HL-60/S4 treated with retinoic acid at 250 ng/mL for 4 days and 3 days (cell line): Measurements from ENCODE around the gene STEAP4.

ENCODE experiments used
- in situ Hi-C: fragments of 300-500 bp; cut with MboI; formaldehyde crosslinking; loops from 2 replicates; pipeline ENCODE4 v1.7.0; 2022; ENCODE audit warnings: low sequenced_read_pairs

Gene STEAP4

GRCh38 chr7:88314061-88314491 lies 7.4 kb upstream of the STEAP4 start:
- in situ Hi-C loops = no loop called here

GRCh38 chr7:88312061-88312663 lies 5.5 kb upstream of the STEAP4 start:
- in situ Hi-C loops = no loop called here

- in situ Hi-C loops = no loop called here
Measured at GRCh38 chr7:88311675-88312036, 5.0 kb upstream of the STEAP4 start.

GRCh38 chr7:88310956-88311674 lies 4.4 kb upstream of the STEAP4 start:
- in situ Hi-C loops = no loop called here

- in situ Hi-C loops = no loop called here
Measured at GRCh38 chr7:88309819-88310218, 3.1 kb upstream of the STEAP4 start.

- in situ Hi-C loops = no loop called here
Measured at GRCh38 chr7:88307823-88308222, 1.1 kb upstream of the STEAP4 start.

- in situ Hi-C loops = no loop called here
Measured at GRCh38 chr7:88307412-88307811, 718 bp upstream of the STEAP4 start.

GRCh38 chr7:88305044-88305443 lies 1.6 kb downstream of the STEAP4 start:
- in situ Hi-C loops = no loop called here

GRCh38 chr7:88302486-88302885 lies 4.2 kb downstream of the STEAP4 start:
- in situ Hi-C loops = no loop called here

- in situ Hi-C loops = no loop called here
Measured at GRCh38 chr7:88301924-88302323, 4.8 kb downstream of the STEAP4 start.

- in situ Hi-C loops = no loop called here
Measured at GRCh38 chr7:88300401-88300945, 6.2 kb downstream of the STEAP4 start.

- in situ Hi-C loops = no loop called here
Measured at GRCh38 chr7:88299126-88299525, 7.6 kb downstream of the STEAP4 start.

GRCh38 chr7:88293866-88294265 lies 12.8 kb downstream of the STEAP4 start:
- in situ Hi-C loops = no loop called here

- in situ Hi-C loops = no loop called here
Measured at GRCh38 chr7:88291398-88292173, 15.1 kb downstream of the STEAP4 start.

GRCh38 chr7:88290491-88290890 lies 16.2 kb downstream of the STEAP4 start:
- in situ Hi-C loops = no loop called here

- in situ Hi-C loops = no loop called here
Measured at GRCh38 chr7:88289564-88290025, 17.1 kb downstream of the STEAP4 start.

- in situ Hi-C loops = no loop called here
Measured at GRCh38 chr7:88281749-88282148, 24.9 kb downstream of the STEAP4 start.

GRCh38 chr7:88280801-88281200 lies 25.9 kb downstream of the STEAP4 start:
- in situ Hi-C loops = no loop called here

- in situ Hi-C loops = no loop called here
Measured at GRCh38 chr7:88279323-88279722, 27.4 kb downstream of the STEAP4 start.

- in situ Hi-C loops = no loop called here
Measured at GRCh38 chr7:88278881-88279280, 27.8 kb downstream of the STEAP4 start.

- in situ Hi-C loops = no loop called here
Measured at GRCh38 chr7:88276605-88277153, 30.0 kb downstream of the STEAP4 start.
